Activated CD4-positive, alpha-beta T cell treated with anti-CD3 and anti-CD28 coated beads, Interleukin-2, amount 10 ng/mL, durations not matched to agents 24 days and 14 days (primary cell): ENCODE results near the gene TJAP1. TPM values are rescaled to one million over a fixed set of nuclear protein-coding genes. Genes with fewer than 3 reads are reported as not detected.
"Not testable (repeated sequence)": the region's sequence is repeated elsewhere in the genome, so short reads cannot be mapped to it uniquely, and the experiment has no call there.

Source experiments
- DNase-seq: peaks from one replicate; pipeline ENCODE4 v3.0.0; 2022
- H3K27ac Mint-ChIP-seq: one replicate; pipeline ENCODE4 v1.8.0; 2022; ENCODE audit warnings: mild to moderate bottlenecking, mixed read lengths
- H3K27me3 Mint-ChIP-seq: one replicate; pipeline ENCODE4 v1.8.0; 2022; ENCODE audit warnings: mixed read lengths
- H3K36me3 Mint-ChIP-seq: one replicate; pipeline ENCODE4 v1.8.0; 2022; ENCODE audit warnings: low read depth, mild to moderate bottlenecking, mixed read lengths
- H3K4me1 Mint-ChIP-seq: one replicate; pipeline ENCODE4 v1.8.0; 2021; ENCODE audit warnings: mixed read lengths
- H3K4me3 Mint-ChIP-seq: one replicate; pipeline ENCODE4 v1.8.0; 2022; ENCODE audit warnings: mild to moderate bottlenecking, moderate library complexity, mixed read lengths
- H3K9me3 Mint-ChIP-seq: one replicate; pipeline ENCODE4 v1.8.0; 2021; ENCODE audit warnings: mixed read lengths
- intact Hi-C: fragments of 100-400 bp; cut with micrococcal nuclease; formaldehyde crosslinking; loops from one replicate; pipeline ENCODE4 v1.15.1; 2023
- total RNA-seq: library from RNA; stranded (reverse); gene quantifications from 2 replicates; pipeline ENCODE4 v1.2.3, GENCODE V29; 2022

TJAP1 gene
- total RNA-seq, 1 donor from 2014 or later = 41.1 TPM

- no peaks in the 10 kb centered on the region for H3K27me3 Mint-ChIP-seq
- H3K36me3 Mint-ChIP-seq = peaks cover 38% of the 10 kb centered on the region
- H3K4me3 Mint-ChIP-seq = no peak overlapping the region
- intact Hi-C loops = no loop called here
- DNase-seq = no peak
- no peak overlapping the region for H3K27ac Mint-ChIP-seq
- H3K9me3 Mint-ChIP-seq = no peaks in the 10 kb centered on the region
- H3K4me1 Mint-ChIP-seq = no peaks in the 10 kb centered on the region
Measured at GRCh38 chr6:43444582-43444981, 32.8 kb upstream of the TJAP1 start.

- H3K4me1 Mint-ChIP-seq = no peaks in the 10 kb centered on the region
- no peaks in the 10 kb centered on the region for H3K9me3 Mint-ChIP-seq
- H3K27ac Mint-ChIP-seq = no peak overlapping the region
- intact Hi-C loops = no loop called here
- no peak overlapping the region for H3K4me3 Mint-ChIP-seq
- DNase-seq = no peak
- no peaks in the 10 kb centered on the region for H3K27me3 Mint-ChIP-seq
- peaks cover 41% of the 10 kb centered on the region for H3K36me3 Mint-ChIP-seq
Measured at GRCh38 chr6:43445576-43445975, 31.8 kb upstream of the TJAP1 start.

- H3K4me3 Mint-ChIP-seq = no peak overlapping the region
- peaks cover 43% of the 10 kb centered on the region for H3K36me3 Mint-ChIP-seq
- no peak for DNase-seq
- no peaks in the 10 kb centered on the region for H3K27me3 Mint-ChIP-seq
- no peak overlapping the region for H3K27ac Mint-ChIP-seq
- no peaks in the 10 kb centered on the region for H3K4me1 Mint-ChIP-seq
- no peaks in the 10 kb centered on the region for H3K9me3 Mint-ChIP-seq
- intact Hi-C loops = no loop called here
Measured at GRCh38 chr6:43447604-43448003, 29.8 kb upstream of the TJAP1 start.

- H3K27me3 Mint-ChIP-seq = peaks cover 2% of the 10 kb centered on the region
- H3K4me3 Mint-ChIP-seq = no peak overlapping the region
- no peak overlapping the region for H3K27ac Mint-ChIP-seq
- no peak for DNase-seq
- peaks cover 40% of the 10 kb centered on the region for H3K36me3 Mint-ChIP-seq
- no peaks in the 10 kb centered on the region for H3K4me1 Mint-ChIP-seq
- intact Hi-C loops = no loop called here
- no peaks in the 10 kb centered on the region for H3K9me3 Mint-ChIP-seq
Measured at GRCh38 chr6:43448916-43449315, 28.5 kb upstream of the TJAP1 start.

- Mint-ChIP-seq H3K36me3 (peaks cover 40% of the 10 kb centered on the region), H3K9me3 (no peaks in the 10 kb centered on the region), H3K4me1 (peaks cover 8% of the 10 kb centered on the region), H3K27me3 (peaks cover 13% of the 10 kb centered on the region), H3K4me3 (no peak overlapping the region), H3K27ac (no peak overlapping the region)
- intact Hi-C loops = no loop called here
- DNase-seq = no peak
Measured at GRCh38 chr6:43450699-43451131, 26.7 kb upstream of the TJAP1 start.

GRCh38 chr6:43451348-43451747, 26.0 kb upstream of the TJAP1 start:
- intact Hi-C loops = no loop called here
- Mint-ChIP-seq H3K27me3 (peaks cover 20% of the 10 kb centered on the region), H3K4me3 (no peak overlapping the region), H3K36me3 (peaks cover 38% of the 10 kb centered on the region), H3K27ac (no peak overlapping the region), H3K9me3 (no peaks in the 10 kb centered on the region), H3K4me1 (peaks cover 13% of the 10 kb centered on the region)
- no peak for DNase-seq

GRCh38 chr6:43451939-43452338, 25.4 kb upstream of the TJAP1 start:
- Mint-ChIP-seq H3K27me3 (peaks cover 25% of the 10 kb centered on the region), H3K27ac (no peak overlapping the region), H3K4me3 (no peak overlapping the region), H3K9me3 (no peaks in the 10 kb centered on the region), H3K36me3 (peaks cover 36% of the 10 kb centered on the region), H3K4me1 (peaks cover 15% of the 10 kb centered on the region)
- intact Hi-C loops = no loop called here
- DNase-seq = no peak

- intact Hi-C loops = no loop called here
- Mint-ChIP-seq H3K4me3 (no peak overlapping the region), H3K27ac (no peak overlapping the region), H3K27me3 (peaks cover 26% of the 10 kb centered on the region), H3K36me3 (peaks cover 29% of the 10 kb centered on the region), H3K4me1 (peaks cover 15% of the 10 kb centered on the region), H3K9me3 (no peaks in the 10 kb centered on the region)
- DNase-seq = no peak
Measured at GRCh38 chr6:43452896-43453295, 24.5 kb upstream of the TJAP1 start.

GRCh38 chr6:43453831-43454230, 23.5 kb upstream of the TJAP1 start:
- H3K4me1 Mint-ChIP-seq = peaks cover 15% of the 10 kb centered on the region
- H3K27ac Mint-ChIP-seq = no peak overlapping the region
- peaks cover 24% of the 10 kb centered on the region for H3K36me3 Mint-ChIP-seq
- H3K4me3 Mint-ChIP-seq = peak overlapping the region; percentile 84
- H3K27me3 Mint-ChIP-seq = peaks cover 26% of the 10 kb centered on the region
- H3K9me3 Mint-ChIP-seq = no peaks in the 10 kb centered on the region
- no peak for DNase-seq
- intact Hi-C loops = loop anchor here (1.0 kb wide), 2 partner anchors 27 to 52 kb away; partner anchors contain the start of gene ABCC10

- peak overlapping the region; percentile 84 for H3K4me3 Mint-ChIP-seq
- DNase-seq = peak; percentile 92
- H3K4me1 Mint-ChIP-seq = peaks cover 15% of the 10 kb centered on the region
- intact Hi-C loops = loop anchor here (1.0 kb wide), 2 partner anchors 27 to 52 kb away; partner anchors contain the start of gene ABCC10
- no peak overlapping the region for H3K27ac Mint-ChIP-seq
- H3K9me3 Mint-ChIP-seq = no peaks in the 10 kb centered on the region
- H3K27me3 Mint-ChIP-seq = peaks cover 26% of the 10 kb centered on the region
- H3K36me3 Mint-ChIP-seq = peaks cover 22% of the 10 kb centered on the region
Measured at GRCh38 chr6:43454290-43454695, 23.1 kb upstream of the TJAP1 start.

- peak overlapping the region; percentile 34 for H3K27ac Mint-ChIP-seq
- DNase-seq = peak; percentile 71
- peaks cover 15% of the 10 kb centered on the region for H3K4me1 Mint-ChIP-seq
- H3K36me3 Mint-ChIP-seq = peaks cover 19% of the 10 kb centered on the region
- intact Hi-C loops = loop anchor here (1.0 kb wide), 2 partner anchors 28 to 51 kb away; partner anchors contain the start of gene ABCC10
- H3K9me3 Mint-ChIP-seq = no peaks in the 10 kb centered on the region
- peak overlapping the region; percentile 84 for H3K4me3 Mint-ChIP-seq
- H3K27me3 Mint-ChIP-seq = peaks cover 30% of the 10 kb centered on the region
Measured at GRCh38 chr6:43454696-43455530, 22.5 kb upstream of the TJAP1 start.

- Mint-ChIP-seq H3K27me3 (peaks cover 35% of the 10 kb centered on the region), H3K4me1 (peaks cover 15% of the 10 kb centered on the region), H3K36me3 (peaks cover 16% of the 10 kb centered on the region), H3K27ac (peak within 1 kb of the TSS; percentile 68), H3K9me3 (no peaks in the 10 kb centered on the region), H3K4me3 (peak within 1 kb of the TSS; percentile 89)
- intact Hi-C loops = no loop called here
- peak; percentile 81 for DNase-seq
Measured at GRCh38 chr6:43455531-43456428, 21.6 kb upstream of the TJAP1 start, which contains the start of gene DLK2. DLK2 (minus strand) TSS chr6:43455548; CDS start chr6:43454825, 723 bp downstream.

GRCh38 chr6:43457643-43458042, 19.7 kb upstream of the TJAP1 start:
- no peak overlapping the region for H3K4me3 Mint-ChIP-seq
- H3K9me3 Mint-ChIP-seq = no peaks in the 10 kb centered on the region
- peaks cover 45% of the 10 kb centered on the region for H3K27me3 Mint-ChIP-seq
- H3K4me1 Mint-ChIP-seq = peaks cover 15% of the 10 kb centered on the region
- intact Hi-C loops = no loop called here
- peaks cover 8% of the 10 kb centered on the region for H3K36me3 Mint-ChIP-seq
- H3K27ac Mint-ChIP-seq = no peak overlapping the region
- no peak for DNase-seq

GRCh38 chr6:43458154-43458553, 19.2 kb upstream of the TJAP1 start:
- Mint-ChIP-seq H3K4me1 (peaks cover 15% of the 10 kb centered on the region), H3K27me3 (peaks cover 48% of the 10 kb centered on the region)
- DNase-seq, H3K36me3 Mint-ChIP-seq, H3K27ac Mint-ChIP-seq, H3K4me3 Mint-ChIP-seq, H3K9me3 Mint-ChIP-seq, intact Hi-C loops: not testable (repeated sequence)
